ENCODE results near the gene CTXND2.

- TF ChIP-seq, protein P1, sequence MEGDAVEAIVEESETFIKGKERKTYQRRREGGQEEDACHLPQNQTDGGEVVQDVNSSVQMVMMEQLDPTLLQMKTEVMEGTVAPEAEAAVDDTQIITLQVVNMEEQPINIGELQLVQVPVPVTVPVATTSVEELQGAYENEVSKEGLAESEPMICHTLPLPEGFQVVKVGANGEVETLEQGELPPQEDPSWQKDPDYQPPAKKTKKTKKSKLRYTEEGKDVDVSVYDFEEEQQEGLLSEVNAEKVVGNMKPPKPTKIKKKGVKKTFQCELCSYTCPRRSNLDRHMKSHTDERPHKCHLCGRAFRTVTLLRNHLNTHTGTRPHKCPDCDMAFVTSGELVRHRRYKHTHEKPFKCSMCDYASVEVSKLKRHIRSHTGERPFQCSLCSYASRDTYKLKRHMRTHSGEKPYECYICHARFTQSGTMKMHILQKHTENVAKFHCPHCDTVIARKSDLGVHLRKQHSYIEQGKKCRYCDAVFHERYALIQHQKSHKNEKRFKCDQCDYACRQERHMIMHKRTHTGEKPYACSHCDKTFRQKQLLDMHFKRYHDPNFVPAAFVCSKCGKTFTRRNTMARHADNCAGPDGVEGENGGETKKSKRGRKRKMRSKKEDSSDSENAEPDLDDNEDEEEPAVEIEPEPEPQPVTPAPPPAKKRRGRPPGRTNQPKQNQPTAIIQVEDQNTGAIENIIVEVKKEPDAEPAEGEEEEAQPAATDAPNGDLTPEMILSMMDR (IDR thresholded peaks at IDR 0.05): no peak
- no peak for TF ChIP-seq POLR2A (IDR thresholded peaks at IDR 0.05)
Measured at GRCh38 chr1:150931773-150932172, 44.8 kb downstream of the CTXND2 start.
